ENCODE measurements around the gene ELFN1.

Gene ELFN1

DNA sequence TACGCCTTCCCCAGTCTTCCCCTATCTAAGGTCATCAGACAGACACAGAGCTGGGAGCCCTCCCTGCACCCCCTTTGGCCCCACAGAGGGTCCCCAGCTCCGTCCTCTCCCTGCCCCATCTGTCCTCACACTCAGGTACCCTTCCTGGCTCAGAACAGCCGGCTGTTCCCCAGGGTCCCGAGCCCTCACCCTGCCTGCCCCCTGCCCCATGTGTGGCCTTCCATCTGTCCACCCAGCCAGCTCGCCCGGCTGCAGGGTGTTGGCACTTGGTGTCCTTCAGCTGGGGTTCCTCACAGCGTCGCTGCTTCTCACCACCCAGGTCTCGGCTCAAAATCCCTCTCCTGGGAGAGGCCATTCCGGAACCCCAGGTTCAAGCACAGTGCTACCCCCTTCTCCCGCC is 28.9 kb upstream of the ELFN1 start:
- no peak overlapping the region for H3K4me3 ChIP-seq (ENCODE audit: low read length)
- no peak for DNase-seq (ENCODE audit: low read depth, low spot score)

DNA sequence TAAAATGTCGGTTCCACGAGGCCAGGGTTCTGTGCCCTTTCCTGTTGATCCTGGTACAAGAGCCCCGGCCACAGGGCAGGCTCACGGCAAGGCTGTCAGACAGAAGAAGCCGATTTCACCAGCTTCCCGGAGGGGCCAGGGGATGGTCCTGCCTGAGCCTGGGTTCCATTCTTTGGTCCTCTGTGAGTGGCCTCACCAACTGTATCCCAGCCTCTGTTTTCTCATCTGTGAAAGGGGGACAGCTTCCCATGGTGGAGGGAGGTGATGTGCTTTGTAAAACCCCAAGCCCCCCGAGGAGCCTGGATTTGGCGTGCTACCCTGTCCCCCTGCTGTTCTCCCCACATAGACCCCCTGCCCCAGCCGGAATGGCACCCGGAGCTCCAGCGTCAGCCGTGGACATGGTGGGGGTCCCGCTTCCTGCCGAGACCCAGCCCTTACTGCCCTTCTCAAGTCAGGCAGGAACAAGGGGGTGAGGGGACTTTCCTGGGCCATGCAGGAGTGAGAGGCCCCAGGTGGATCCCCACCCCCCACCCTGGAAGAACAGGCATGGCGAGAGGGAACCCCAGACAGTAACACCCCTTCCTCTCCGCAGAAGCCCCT is 28.3 kb upstream of the ELFN1 start:
- H3K4me3 ChIP-seq (ENCODE audit: low read length) = no peak overlapping the region
- no peak for DNase-seq (ENCODE audit: low read depth, low spot score)

DNA sequence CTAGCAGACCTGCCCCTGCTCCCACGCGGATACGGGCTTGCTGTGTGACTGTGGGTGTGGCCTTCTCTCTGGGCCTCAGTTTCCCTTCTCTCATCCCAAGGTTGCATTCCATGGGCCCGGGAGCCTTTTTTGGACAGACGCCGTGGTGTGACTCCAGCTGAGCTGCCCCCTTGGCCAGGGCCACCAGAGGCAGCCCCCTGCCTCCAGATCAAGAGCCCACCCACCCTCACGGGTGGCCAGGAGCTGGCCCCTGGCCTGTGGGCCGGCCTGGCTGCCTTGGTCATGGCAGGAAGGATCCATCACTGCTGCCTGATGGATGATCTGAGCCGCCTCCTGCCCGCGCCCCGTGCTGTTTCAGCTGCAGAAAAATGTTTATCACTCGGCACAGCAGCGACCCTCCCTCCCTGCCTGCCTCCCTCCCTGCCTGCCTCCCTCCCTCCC is 27.8 kb upstream of the ELFN1 start:
- no peak for DNase-seq (ENCODE audit: low read depth, low spot score)
- no peak overlapping the region for H3K4me3 ChIP-seq (ENCODE audit: low read length)

DNA sequence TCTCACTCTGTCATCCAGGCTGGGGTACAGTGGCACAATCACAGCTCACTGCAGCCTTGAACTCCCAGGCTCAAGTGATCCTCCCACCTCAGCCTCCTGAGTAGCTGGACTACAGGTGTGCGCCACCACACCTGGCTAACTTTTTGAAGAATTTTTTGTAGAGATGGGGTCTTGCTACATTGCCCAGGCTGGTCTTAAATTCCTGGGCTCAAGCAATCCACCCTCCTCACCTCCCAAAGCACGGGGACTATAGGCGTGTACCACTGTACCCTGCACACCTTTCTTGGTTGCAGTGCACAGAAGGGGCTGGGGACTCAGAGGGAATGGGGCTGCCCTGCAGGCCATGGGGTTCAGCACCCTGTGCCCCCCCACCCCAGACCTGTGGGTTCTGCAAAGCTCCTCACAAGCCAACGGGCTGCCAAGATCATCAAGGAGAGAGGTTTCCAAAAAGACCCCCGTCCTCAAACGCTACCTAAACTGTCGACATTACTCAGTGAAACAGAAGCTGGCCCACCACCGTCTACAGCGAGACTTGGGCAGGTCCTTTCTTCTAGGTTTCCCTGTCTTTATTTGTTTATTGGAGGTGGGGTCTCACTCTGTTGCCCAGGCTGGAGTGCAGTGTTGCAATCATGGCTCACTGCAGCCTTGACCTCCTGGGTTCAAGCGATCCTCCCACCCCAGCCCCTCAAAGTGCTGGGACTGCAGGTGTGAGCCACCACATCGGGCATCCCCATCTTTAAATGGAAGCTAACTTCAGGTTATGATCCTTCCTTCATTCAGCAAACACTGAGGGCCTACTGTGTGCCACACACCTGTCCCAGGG is 26.6 kb upstream of the ELFN1 start:
- DNase-seq (ENCODE audit: low read depth, low spot score) = no peak
- H3K4me3 ChIP-seq (ENCODE audit: low read length) = no peak overlapping the region

DNA sequence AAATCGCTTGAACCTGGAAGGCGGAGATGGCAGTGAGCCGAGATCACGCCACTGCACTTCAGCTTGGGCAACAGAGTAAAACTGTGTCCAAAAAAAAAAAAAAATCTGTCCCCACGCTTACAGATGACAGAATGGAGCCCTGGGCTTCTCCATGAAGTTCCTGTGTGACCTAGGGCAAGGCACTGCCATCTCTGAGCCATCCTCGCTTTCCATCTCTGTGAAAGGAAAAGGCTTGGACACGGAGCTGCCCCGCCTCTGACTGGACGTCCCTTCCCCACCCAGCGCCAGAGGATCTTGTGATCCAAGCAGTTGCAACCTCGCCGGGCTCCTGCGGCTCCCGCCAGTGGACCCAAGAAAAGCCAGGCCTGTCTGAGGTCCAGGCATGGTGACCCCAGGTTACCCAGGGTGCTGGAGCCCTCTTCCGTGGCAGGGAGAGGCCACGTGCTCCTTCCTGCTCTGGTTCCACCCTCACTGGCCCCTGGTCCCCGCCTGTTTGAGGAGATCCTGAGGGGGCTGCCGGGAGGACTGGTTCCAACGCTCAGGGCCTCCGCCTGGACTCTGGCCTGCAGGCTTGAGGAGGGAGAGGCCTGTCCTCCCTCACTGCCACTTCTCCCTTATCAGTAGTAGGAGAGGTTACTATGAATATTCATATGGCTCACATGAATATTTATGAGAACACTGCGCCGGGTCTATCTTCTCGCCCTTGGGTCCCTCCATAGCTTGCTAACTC is 25.6 kb upstream of the ELFN1 start:
- no peak overlapping the region for H3K4me3 ChIP-seq (ENCODE audit: low read length)
- DNase-seq (ENCODE audit: low read depth, low spot score) = no peak

DNA sequence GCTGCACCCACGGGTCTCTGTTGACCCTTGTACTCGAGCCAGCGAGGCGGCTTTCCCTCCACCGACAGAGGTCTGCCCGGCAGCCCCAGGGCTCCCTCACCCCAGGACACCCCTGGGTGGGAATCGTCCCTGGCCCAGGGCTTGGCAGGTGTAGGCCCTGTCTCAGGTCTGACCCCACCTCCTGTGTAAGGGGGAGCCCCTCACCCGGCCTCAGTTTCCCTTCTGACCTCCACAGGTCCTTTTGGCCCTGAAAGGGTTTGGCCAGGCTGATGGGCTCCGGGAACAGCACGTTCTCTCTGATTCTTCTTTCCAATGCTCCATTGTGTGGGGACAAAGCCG is 25.0 kb upstream of the ELFN1 start:
- DNase-seq (ENCODE audit: low read depth, low spot score) = no peak
- H3K4me3 ChIP-seq (ENCODE audit: low read length) = no peak overlapping the region

DNA sequence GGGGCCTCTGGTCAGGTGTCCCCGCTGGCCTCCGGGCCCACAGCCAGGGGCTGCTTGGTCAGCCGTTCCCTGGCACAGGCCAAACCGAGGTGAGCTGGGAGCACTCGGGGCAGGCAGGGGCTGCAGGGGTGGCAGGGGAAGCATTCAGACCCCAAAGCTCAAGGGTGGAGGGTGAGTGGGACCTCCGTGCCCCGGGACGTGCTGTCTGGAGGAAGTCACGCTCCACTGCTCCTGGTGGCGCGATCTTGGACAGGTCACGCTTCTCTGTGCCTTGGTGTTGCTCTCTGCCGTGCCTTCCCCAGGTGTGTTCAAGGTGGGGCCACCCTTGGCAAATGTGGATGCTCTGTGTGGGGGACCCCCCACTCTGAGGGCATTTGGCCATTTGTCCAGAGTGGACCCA is 24.6 kb upstream of the ELFN1 start:
- DNase-seq (ENCODE audit: low read depth, low spot score) = no peak

DNA sequence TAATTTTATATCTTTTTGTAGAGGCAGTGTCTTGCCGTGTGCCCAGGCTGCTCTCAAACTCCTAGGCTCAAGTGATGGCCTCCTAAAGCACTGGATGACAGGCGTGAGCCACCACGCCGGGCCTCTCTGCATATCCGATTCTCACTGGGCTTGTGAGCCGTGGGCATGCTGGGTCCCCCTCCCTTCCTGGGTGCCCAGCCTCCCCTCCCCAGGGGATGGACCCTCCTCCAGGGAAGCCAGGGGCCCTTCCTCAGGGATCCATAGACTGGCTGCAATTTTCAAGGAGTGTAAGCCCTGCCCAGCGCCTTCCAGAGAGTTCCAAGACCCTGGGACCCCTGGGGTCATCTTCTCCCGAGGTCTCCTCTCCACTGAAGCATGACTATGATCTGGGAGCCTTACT is 23.7 kb upstream of the ELFN1 start:
- no peak overlapping the region for H3K4me3 ChIP-seq (ENCODE audit: low read length)

More for the DNA sequence above, 24.6 kb upstream of the ELFN1 start:
- no peak overlapping the region for H3K4me3 ChIP-seq (ENCODE audit: low read length)

DNA sequence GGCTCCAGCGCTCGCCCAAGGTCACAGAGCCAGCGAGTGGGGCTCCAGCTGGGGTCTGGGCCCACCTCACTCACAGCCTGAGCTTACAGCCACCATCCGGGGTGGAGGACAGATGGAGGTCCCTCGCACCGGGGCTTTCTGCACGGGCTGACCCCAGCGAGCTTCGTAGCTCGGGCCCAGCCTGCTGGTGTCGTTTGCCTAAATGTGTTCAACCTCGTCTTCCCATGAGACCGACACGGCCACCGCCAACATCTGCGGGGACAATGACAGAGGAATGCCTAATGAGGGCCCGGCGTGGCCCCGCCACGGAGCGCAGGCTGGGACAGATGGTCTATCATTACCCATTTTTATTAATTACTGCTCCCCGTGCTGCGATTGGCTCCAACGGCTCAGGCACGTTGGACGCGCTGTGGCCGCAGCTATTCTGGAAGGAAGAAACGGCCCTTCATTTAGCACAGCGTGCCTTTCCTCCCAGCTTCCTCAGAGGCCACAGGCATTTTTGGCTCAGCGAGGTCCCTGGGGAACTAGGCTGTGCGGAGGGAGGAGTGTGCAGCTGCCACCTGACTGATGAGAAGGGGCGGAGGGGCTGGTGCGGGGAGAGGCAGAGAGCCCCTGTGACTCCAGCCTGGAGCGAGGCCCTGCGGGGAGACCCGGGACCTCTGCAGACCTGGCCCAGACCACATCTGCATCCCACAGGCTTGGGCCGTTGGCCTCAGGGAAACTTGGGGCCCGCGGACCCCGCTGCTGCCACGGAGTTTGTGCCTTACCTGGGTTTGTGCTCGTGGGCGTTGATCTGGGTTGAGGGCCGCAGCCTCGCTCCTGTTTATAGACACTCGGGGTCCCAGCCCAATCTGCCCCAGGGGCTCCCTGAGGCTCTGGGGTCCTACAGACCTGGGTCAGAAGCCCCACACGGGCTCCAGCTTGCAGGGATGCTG is 22.9 kb upstream of the ELFN1 start:
- no peak for DNase-seq (ENCODE audit: low read depth, low spot score)
- H3K4me3 ChIP-seq (ENCODE audit: low read length) = no peak overlapping the region

More for the DNA sequence above, 23.7 kb upstream of the ELFN1 start:
- DNase-seq (ENCODE audit: low read depth, low spot score) = no peak

DNA sequence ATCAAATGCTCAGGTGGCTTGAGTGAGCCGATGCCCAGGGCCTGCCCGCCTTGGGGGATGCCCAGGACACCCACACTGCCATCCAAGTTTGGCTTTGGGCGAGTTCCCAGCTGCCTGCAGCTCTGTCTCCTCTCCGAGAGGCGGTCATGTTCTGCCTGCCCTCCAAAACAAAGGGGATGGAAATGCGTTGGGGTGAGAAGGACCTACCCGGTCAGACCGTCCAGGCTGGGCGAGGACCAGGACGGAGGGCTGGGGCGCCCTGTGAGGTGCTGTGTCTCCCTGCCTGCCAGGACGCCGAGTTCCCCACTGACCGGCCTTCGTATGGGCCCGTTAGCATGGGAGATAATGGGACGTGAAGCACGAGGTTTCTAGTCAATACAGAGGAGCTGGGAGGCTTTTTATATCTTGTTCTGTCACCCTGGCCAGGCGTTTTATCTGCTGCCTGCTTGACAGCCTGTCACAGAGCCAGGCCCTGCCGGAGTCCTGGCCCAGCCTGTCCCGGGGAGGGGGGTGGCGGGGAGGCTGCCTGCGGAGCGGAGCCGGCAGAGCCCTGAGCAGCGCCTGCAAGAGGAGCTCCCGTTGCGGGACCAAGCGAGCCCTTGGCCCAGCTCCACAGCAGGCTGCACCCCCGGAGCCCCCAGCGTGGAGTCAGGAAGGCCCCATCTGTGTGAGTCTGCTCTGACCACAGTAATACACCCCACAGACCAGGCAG is 22.0 kb upstream of the ELFN1 start:
- DNase-seq (ENCODE audit: low read depth, low spot score) = no peak
- H3K4me3 ChIP-seq (ENCODE audit: low read length) = no peak overlapping the region

DNA sequence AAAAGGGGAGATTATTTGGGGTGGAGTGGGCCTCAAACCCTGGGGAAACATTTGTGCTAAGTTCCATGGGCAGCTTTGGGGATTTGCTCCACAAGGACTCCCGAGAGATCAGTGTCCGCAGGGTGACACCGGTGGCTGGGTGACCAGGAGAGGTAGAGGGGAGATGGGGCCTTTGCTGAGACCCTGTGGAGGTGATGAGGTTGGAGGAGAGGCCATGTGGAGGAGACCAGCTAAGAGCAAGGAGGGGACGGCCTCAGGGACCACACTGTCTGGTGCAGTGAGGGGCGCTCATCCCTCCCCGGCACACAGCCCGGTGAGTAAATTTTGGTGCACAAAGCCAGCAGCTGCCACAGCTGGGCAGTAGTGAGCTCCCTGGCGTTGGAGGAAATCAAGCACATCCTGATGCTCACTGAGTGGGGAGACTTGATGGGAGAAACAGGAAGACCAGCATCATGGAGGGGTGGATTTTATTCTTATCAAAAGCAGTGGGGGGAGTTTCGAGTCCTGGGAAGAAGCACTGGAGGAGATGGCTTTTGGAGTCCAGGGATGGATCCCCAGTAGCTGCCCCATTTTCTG is 20.2 kb upstream of the ELFN1 start:
- DNase-seq (ENCODE audit: low read depth, low spot score) = no peak
- no peak overlapping the region for H3K4me3 ChIP-seq (ENCODE audit: low read length)

DNA sequence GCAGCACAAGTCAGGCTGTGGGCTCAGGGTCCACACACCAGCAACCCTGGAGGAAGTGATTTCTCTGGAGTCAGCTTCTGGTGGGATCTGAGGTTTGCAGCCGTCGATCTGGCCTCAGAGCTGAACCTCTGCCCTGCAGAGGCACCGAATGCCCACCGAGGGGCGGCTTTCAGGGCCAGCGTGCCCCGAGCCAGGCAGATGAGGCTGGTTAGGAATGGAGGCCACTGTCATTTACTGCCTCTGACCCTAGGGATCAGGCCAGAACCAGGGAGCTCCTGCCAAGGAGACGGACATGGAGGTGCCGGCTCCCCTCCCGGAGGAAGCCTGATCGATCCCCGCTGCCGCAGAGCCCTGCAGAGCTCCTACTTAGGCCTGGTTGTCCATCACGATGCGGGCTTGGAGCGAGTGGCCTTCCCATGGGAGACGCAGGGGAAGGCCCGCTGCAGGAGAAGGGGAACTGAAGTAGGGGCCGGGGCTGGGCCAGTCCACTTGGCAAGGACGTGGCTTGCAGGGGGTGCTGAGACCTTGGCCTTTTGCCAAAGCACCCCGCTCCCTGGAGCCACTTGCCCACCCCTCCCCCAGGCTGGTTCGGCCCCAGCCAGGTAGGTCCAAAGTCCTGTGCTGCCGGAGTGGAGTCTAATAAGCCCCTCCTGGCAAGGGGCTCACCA is 19.6 kb upstream of the ELFN1 start:
- DNase-seq (ENCODE audit: low read depth, low spot score) = no peak
- no peak overlapping the region for H3K4me3 ChIP-seq (ENCODE audit: low read length)

DNA sequence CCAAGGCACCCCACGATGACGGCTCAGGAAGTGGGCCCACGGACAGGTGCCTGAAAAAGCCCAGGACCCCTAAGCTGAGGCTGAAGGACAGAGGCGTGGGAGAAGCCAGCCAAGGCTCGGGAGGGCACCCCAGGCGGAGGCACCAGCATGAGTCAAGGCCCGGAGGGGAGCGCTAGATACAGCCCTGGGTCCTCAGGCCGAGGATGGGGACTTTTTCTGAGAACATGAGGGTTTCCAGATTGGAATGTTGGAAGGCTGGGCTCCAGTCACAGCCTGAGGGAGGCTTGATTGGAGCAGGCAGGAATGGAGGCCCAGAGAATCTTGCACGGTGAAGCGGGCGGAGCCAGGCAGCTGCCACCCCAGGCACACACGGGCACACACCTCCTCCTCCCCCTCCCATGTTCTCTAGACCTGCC is 19.0 kb upstream of the ELFN1 start:
- no peak for DNase-seq (ENCODE audit: low read depth, low spot score)
- H3K4me3 ChIP-seq (ENCODE audit: low read length) = no peak overlapping the region

DNA sequence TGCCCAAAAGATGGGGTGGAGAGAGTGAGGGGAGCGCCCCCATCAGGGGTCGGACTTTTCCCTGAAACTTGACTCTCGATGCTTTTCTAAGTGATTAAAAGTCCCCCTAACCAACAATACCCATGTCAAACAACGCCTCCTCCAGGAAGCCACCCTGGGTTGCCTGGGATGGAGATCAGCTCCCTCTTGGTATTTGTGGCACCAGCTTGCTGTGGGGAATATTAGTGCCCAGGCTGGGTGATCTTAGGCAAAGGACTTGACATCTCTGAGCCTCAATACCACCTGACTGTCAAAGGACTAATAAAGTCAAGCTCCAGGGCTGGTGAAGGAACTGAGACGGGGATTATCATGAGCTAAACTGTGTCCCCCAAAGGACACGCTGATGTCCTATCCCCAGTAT is 18.2 kb upstream of the ELFN1 start:
- H3K4me3 ChIP-seq (ENCODE audit: low read length) = no peak overlapping the region
- DNase-seq (ENCODE audit: low read depth, low spot score) = no peak

DNA sequence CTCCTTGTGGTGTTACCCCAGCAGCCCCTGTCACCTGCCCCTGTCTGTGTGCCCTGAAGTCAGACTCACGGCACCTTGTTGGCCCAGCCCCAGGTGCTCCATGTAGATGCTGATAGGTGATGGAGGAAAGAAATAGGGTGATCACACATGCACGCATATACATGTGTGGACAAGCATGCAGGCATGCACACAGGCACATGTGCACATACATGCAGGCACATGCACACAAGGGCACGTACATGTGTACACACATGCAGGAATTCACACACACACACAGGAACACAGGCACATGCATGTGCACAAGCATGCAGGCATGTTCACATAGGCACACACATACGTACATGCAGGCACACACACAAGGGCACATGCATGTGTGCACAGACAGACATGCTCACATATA is 16.6 kb upstream of the ELFN1 start:
- H3K4me3 ChIP-seq (ENCODE audit: low read length) = no peak overlapping the region
- no peak for DNase-seq (ENCODE audit: low read depth, low spot score)

DNA sequence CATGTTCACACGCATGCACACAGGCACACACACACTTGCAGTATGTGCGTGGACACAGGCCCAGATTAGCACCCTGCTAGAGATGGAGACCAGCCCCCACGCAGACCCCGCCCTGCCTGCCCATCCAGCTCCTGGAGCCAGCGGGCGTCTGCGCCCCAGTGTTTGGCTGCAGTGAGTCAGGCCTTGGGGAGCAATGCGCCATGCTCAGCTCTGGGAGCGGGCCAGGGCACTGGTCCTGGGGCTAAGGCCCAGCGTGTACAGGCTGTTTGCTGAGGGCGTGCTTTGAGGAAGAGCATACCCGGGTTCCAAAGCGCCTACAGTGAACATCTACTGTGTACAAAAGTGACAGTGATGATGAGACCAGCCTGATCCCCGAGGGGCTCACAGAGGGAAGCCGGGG is 16.0 kb upstream of the ELFN1 start:
- no peak overlapping the region for H3K4me3 ChIP-seq (ENCODE audit: low read length)
- DNase-seq (ENCODE audit: low read depth, low spot score) = no peak

DNA sequence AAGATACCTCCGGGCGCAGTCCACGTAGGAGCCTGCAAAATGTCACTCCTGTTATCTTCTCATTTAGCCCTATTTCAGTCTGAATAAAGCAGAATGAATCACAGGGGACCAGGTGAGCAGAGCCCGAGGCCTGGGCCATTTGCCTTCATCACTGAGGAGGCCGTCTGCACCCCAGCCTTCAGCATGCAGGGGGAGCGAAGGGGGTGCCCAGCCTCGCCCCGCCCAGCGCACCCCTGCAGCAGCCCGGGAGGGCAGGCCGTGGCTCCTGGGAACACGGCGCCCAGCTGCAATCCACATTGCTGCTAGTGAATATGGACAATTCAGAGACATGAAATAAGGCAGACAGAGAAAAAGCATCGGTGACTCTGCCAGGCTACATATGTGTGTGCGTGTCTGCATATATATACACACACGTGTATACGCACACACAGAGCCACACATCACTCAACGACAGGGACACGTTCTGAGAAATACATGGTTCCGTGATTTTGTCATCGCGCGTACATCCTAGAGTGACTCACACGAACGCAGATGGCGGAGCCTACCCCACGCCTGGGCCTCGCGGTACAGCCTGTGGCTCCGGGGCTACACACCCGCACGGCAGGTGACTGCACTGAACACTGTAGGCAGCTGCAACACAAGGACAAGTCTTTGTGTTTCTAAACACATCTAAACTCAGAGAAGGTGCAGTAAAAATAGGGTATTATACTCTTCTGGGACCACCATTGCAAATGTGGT is 15.2 kb upstream of the ELFN1 start:
- no peak overlapping the region for H3K4me3 ChIP-seq (ENCODE audit: low read length)
- no peak for DNase-seq (ENCODE audit: low read depth, low spot score)
